A673 (cell line): ENCODE measurements around the gene SIDT1. TPM values are rescaled to one million over a fixed set of nuclear protein-coding genes. Genes with fewer than 3 reads are reported as not detected.

Source experiments
- BruUV-seq: library from RNA; stranded (reverse); fragments of 400-500 nt; replicated peaks from 2 replicates; lab custom pipeline; 2021; lab: Mats Ljungman, UMichigan
- CTCF ChIA-PET: fragments of 300-600 bp; sonication (Branson Sonifier 250); formaldehyde crosslinking; loops from one replicate; lab custom pipeline; 2022; ENCODE audit warnings: antibody characterized with exemption; lab: Charles Lee
- POLR2A ChIA-PET: fragments of 300-600 bp; sonication (Branson Sonifier 250); formaldehyde crosslinking; loops from one replicate; lab custom pipeline; 2022; ENCODE audit warnings: antibody characterized with exemption; ENCODE audit not compliant: low non-redundant PET; lab: Charles Lee
- DNase-seq: peaks from one replicate; pipeline ENCODE4 v3.0.0-alpha.2; 2015; ENCODE audit warnings: low spot score
- H3K27ac ChIP-seq: fragments of 200-600 bp; sonication (generic); 2 replicates; pipeline ENCODE4 v1.5.1; 2016; ENCODE audit warnings: mixed run types, low read depth, mild to moderate bottlenecking, mixed read lengths, antibody characterized with exemption, low read length; ENCODE audit not compliant: poor library complexity, severe bottlenecking
- H3K27me3 ChIP-seq: fragments of 200-600 bp; sonication (generic); replicated peaks from 2 replicates; pipeline ENCODE4 v1.6.1; 2017; ENCODE audit warnings: mixed run types, low read depth, mild to moderate bottlenecking, mixed read lengths, antibody characterized with exemption, low read length; ENCODE audit not compliant: insufficient read depth, poor library complexity
- H3K36me3 ChIP-seq: fragments of 200-600 bp; sonication (generic); 2 replicates; pipeline ENCODE4 v1.6.1; 2016; ENCODE audit warnings: mixed run types, mild to moderate bottlenecking, mixed read lengths, antibody characterized with exemption, low read length; ENCODE audit not compliant: insufficient read depth, poor library complexity, severe bottlenecking
- H3K4me1 ChIP-seq: fragments of 200-600 bp; sonication (generic); 2 replicates; pipeline ENCODE4 v1.6.1; 2017; ENCODE audit warnings: mixed run types, mild to moderate bottlenecking, mixed read lengths, antibody characterized with exemption, low read length; ENCODE audit not compliant: insufficient read depth, poor library complexity, severe bottlenecking
- H3K4me3 ChIP-seq: fragments of 200-600 bp; sonication (generic); 2 replicates; pipeline ENCODE4 v1.5.1; 2016; ENCODE audit warnings: low read depth, mixed run types, mild to moderate bottlenecking, mixed read lengths, low read length; ENCODE audit not compliant: poor library complexity, severe bottlenecking
- H3K9me3 ChIP-seq: fragments of 200-600 bp; sonication (generic); 2 replicates; pipeline ENCODE4 v1.6.1; 2016; ENCODE audit warnings: mixed run types, low read depth, mild to moderate bottlenecking, mixed read lengths, antibody characterized with exemption, low read length; ENCODE audit not compliant: poor library complexity, severe bottlenecking
- CTCF ChIP-seq: fragments of 300-800, 200-600 bp; sonication (generic); conservative IDR thresholded peaks from 2 replicates; pipeline ENCODE4 v1.5.1; 2017; ENCODE audit warnings: low read depth, mild to moderate bottlenecking, antibody characterized with exemption, low read length, moderate library complexity, mixed read lengths
- EZH2 ChIP-seq: fragments of 200-600 bp; sonication (generic); IDR thresholded peaks from 2 replicates; pipeline ENCODE4 v1.6.1; 2017; ENCODE audit warnings: borderline replicate concordance, low read depth, mild to moderate bottlenecking, mixed read lengths, antibody characterized with exemption, low read length; ENCODE audit not compliant: poor library complexity, severe bottlenecking
- intact Hi-C: fragments of 100-400 bp; cut with micrococcal nuclease; formaldehyde crosslinking; loops from one replicate; pipeline ENCODE4 v1.10.0; 2022; ENCODE audit not compliant: unreplicated experiment
- total RNA-seq: library from RNA; stranded (reverse); gene quantifications from 2 replicates; pipeline ENCODE4 v1.2.3, GENCODE V29; 2021

SIDT1 gene
- total RNA-seq, 1 experiment from 2014 or later: not detected

DNA sequence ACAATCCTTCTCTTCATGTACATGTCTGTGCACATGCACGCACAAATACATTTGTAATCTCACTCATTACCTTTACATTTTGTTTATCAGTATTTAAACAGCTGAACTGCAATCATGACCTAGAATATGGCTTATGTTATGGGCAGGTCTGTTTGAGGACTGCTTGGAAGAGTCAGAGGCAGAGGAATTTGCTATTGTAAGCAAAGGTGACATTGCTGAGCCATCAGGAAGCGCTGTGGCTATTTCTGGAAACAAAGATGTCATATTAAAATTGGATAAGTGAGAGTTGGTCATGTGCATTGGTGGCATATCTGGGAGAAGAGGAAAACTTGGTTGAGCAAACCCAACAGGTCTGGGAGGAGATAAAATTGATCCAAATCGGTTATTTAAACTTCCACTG is 122.5 kb downstream of the SIDT1 start:
- H3K4me1 ChIP-seq: no peaks in the 10 kb centered on the region
- no peak overlapping the region for H3K27ac ChIP-seq
- TF ChIP-seq EZH2: no peak
- no peak for TF ChIP-seq CTCF
- BruUV-seq: no TSS peak
- no peaks in the 10 kb centered on the region for H3K27me3 ChIP-seq
- DNase-seq: no peak
- H3K36me3 ChIP-seq: no peaks in the 10 kb centered on the region
- intact Hi-C loops: no loop called here
- ChIA-PET CTCF (no interaction called here), POLR2A (no interaction called here)
- no peaks in the 10 kb centered on the region for H3K9me3 ChIP-seq
- H3K4me3 ChIP-seq: no peak overlapping the region

GRCh38 chr3:113658107-113658506 is 125.8 kb downstream of the SIDT1 start:
- ChIA-PET POLR2A (no interaction called here), CTCF (no interaction called here)
- Histone ChIP-seq H3K4me1 (no peaks in the 10 kb centered on the region), H3K27me3 (no peaks in the 10 kb centered on the region), H3K4me3 (no peak overlapping the region), H3K36me3 (no peaks in the 10 kb centered on the region), H3K27ac (no peak overlapping the region), H3K9me3 (no peaks in the 10 kb centered on the region)
- intact Hi-C loops: no loop called here
- TF ChIP-seq CTCF: no peak
- no peak for TF ChIP-seq EZH2
- DNase-seq: no peak
- no TSS peak for BruUV-seq

- Histone ChIP-seq H3K27ac (no peak overlapping the region), H3K27me3 (no peaks in the 10 kb centered on the region), H3K4me3 (no peak overlapping the region), H3K9me3 (no peaks in the 10 kb centered on the region), H3K36me3 (no peaks in the 10 kb centered on the region), H3K4me1 (no peaks in the 10 kb centered on the region)
- CTCF ChIA-PET: no interaction called here
- intact Hi-C loops: no loop called here
- no peak for DNase-seq
- TF ChIP-seq CTCF: no peak
- TF ChIP-seq EZH2: no peak
- no TSS peak for BruUV-seq
- POLR2A ChIA-PET: no interaction called here
These were observed 126.8 kb downstream of the SIDT1 start for GRCh38 chr3:113659101-113659541.
